GM18517 (cell line): Measurements from ENCODE around the gene SPEM3.
"Not testable (repeated sequence)": the region's sequence is repeated elsewhere in the genome, so short reads cannot be mapped to it uniquely, and the experiment has no call there.

ENCODE experiments used
- ATAC-seq: cut with Tn5 transposase; IDR thresholded peaks from one replicate; pipeline ENCODE4 v1.9.1; 2021; ENCODE audit warnings: mild to moderate bottlenecking, moderate library complexity; ENCODE audit not compliant: unreplicated experiment

SPEM3 gene

DNA sequence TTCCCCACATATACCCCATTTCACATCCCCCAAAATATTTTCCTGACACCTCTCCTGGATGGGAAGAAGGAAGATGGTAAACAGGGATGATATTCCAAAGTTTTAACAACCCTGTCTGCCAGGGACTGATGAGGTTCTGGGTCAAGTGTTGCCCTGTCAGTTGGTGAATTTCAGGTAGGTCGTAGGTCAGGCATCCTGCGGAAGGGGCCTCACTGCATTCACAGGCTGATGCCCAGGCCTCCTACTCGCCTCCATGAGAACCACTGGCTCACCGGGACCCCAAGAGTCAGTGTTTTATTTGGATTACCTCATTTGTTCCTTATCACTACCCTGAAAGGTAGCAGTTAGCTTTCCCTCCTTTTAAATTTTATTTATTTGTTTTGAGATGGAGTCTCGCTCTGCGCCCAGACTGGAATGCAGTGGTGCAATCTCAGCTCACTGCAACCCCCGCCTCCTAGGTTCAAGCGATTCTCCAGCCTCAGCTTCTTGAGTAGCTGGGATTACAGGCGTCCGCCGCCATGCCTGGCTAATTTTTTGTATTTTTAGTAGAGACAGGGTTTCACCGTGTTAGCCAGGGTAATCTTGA, 40.2 kb downstream of the SPEM3 start:
- ATAC-seq, result no peak

- not testable (repeated sequence) for ATAC-seq
Observed at GRCh38 chr17:7469843-7470242, 41.2 kb downstream of the SPEM3 start.

- not testable (repeated sequence) for ATAC-seq
Observed at GRCh38 chr17:7470457-7470973, 41.9 kb downstream of the SPEM3 start.

DNA sequence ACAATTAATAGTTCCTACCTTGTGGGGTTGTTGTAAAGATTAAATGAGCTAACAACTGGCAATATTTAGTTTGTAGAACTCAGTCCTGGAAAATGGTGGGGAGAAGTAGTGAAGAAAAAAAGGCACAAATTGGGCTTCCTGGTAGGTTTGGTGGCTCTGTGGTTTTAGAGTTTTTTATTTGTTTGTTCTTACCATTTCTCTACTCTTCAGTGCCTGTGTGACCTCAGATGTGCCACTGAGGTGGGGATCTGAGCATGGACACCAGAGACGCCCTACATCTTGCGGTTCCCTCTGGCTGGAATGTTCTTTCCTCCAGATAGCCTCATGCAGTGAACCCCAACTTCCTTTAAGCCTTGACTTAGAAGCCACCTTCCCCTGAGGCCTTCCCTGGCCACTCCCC, 43.1 kb downstream of the SPEM3 start:
- no peak for ATAC-seq

DNA sequence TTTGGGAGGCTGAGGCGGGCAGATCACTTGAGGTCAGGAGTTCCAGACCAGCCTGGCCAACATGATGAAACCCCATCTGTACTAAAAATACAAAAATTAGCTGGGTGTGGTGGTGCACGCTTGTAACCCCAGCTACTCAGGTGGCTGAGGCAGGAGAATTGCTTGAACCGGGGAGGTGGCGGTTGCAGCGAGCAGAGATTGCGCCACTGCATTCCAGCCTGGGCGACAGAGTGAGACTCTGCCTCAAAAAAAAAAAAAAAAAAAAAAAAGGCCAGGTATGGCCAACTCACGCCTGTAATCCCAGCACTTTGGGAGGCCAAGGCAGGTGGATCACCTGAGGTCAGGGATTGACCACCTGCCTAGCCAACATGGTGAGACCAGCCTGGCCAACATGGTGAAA, 46.1 kb downstream of the SPEM3 start:
- not testable (repeated sequence) for ATAC-seq

GRCh38 chr17:7475764-7476422, 47.2 kb downstream of the SPEM3 start:
- ATAC-seq, result no peak

- no peak for ATAC-seq
Observed at GRCh38 chr17:7476494-7476893, 47.8 kb downstream of the SPEM3 start.

GRCh38 chr17:7476951-7477350, 48.3 kb downstream of the SPEM3 start:
- ATAC-seq, result no peak

GRCh38 chr17:7477392-7478275, 49.0 kb downstream of the SPEM3 start:
- no peak for ATAC-seq

DNA sequence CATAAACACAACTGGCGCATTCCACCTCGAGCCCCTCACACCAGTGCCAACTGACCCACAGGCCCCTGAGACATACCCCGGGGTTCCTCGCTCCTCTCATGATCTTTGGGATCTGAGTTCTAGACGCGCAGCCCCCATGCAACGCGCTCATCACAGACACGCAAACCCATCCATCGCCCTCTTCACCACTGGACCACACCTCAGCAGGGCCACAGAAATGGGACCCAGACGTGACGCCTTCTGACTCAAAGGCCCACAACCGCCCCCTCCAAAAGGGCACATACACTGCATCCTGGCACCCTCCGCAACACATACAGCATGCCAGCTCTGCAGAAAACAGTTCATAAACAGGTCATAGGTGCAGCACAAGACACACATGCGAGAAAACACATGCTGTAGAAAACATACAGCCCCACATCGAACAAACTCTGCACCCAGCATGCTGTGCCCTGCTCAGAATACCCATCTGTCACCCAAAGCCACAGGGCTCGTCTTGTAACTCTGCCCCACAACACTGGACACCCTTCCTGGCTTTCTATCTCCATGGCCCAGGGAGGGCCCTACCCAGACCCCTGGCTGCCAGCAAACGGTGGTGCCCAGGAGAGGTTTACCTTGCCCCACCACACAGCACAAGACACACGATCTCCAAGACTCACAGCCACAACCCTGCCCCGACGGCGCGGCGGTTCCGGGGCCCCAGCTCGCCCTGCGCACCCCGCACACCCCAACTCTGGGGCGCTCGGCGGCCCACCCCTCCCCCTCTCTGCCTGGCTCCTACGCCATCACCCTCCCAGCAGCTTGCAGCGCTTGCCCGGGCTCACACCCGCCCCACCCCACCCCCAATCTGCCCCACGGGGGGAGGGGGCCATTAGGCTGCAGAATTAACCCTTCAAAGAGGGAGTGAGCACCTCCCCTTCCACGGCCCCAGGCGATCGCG, 49.9 kb downstream of the SPEM3 start:
- ATAC-seq, result no peak

GRCh38 chr17:7479213-7480088, 50.8 kb downstream of the SPEM3 start, which contains the start of gene ZBTB4:
ZBTB4 (minus strand) TSS chr17:7479631; CDS start chr17:7466801, 12,830 bp downstream.
- no peak for ATAC-seq

DNA sequence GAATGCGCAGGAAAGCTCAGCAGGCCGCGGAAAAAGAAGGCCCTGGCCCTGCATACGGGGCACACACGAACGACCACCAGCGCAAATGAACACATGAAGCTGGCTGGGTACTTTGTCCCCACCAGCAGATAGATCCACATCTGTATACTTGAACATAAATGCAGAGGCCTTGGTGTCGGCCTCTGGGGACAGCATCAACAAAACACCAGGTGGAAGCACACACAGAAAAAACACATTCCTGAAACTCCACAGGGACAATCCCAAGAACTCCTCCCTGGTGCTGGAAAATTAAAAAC, 51.4 kb downstream of the SPEM3 start:
- ATAC-seq, result no peak

DNA sequence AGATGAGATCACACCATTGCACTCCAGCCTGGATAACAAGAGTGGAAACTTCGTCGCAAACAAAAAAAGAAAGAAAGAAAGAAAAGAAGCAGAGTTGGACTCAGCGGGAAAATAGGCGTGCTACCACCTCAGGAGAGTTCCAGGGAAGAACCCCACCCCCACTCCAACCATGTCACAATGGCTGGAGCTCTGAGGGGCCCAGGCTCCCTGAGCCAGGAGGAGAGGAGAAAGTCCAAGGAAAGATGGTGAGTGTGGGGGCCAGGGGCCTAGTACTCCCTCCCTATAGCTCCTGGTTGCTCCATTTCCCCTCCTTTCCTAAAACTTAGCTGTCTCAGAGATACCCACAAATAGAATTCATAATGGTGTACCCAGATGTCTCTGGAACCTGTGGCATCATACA, 52.6 kb downstream of the SPEM3 start, which contains the start of gene SLC35G6:
Gene SLC35G6 (plus strand): TSS at position 172 of the 400 bp plus-strand sequence. CDS start 71 bp downstream, at position 243.
- ATAC-seq, result not testable (repeated sequence)

- not testable (repeated sequence) for ATAC-seq
Observed at GRCh38 chr17:7481842-7482741, 53.4 kb downstream of the SPEM3 start.
